CD4-positive, CD25-positive, alpha-beta regulatory T cell (primary cell): Measurements from ENCODE around the gene TBC1D20. TPM values are rescaled to one million over a fixed set of nuclear protein-coding genes. Genes with fewer than 3 reads are reported as not detected.

Source experiments
- ATAC-seq, 2 donors: fragments of 150-1000 bp; cut with Tn5 transposase; one replicate each; pipeline ENCODE4 v1.10.0; 2021; ENCODE audit warnings: low read depth in 2 of 2, moderate number of reproducible peaks in 2 of 2, moderate library complexity in 1 of 2
- DNase-seq, 3 donors: peaks; one replicate each; pipeline versions ENCODE4 v3.0.0 to v3.0.0-alpha.2; 2012 to 2022; ENCODE audit warnings: mixed read lengths in 1 of 3
- H3K27ac ChIP-seq: one replicate; pipeline ENCODE4 v1.7.0; 2013; ENCODE audit warnings: mild to moderate bottlenecking, low read length; ENCODE audit not compliant: insufficient read depth, poor library complexity, severe bottlenecking
- H3K27me3 ChIP-seq: one replicate; pipeline ENCODE4 v1.7.0; 2013; ENCODE audit warnings: low read length; ENCODE audit not compliant: control insufficient read depth, insufficient read depth
- H3K36me3 ChIP-seq: one replicate; pipeline ENCODE4 v1.7.0; 2013; ENCODE audit warnings: mild to moderate bottlenecking, low read length, moderate library complexity; ENCODE audit not compliant: control insufficient read depth, insufficient read depth
- H3K4me1 ChIP-seq: 2 replicates; pipeline ENCODE4 v1.7.0; 2013; ENCODE audit warnings: mild to moderate bottlenecking, low read length; ENCODE audit not compliant: insufficient read depth, control insufficient read depth, poor library complexity, severe bottlenecking
- H3K4me3 ChIP-seq: one replicate; pipeline ENCODE4 v1.7.0; 2013; ENCODE audit warnings: low read depth, mild to moderate bottlenecking, low read length, moderate library complexity
- H3K9me3 ChIP-seq, 2 experiments: 1 replicate in 1 of 2; 2 replicates in 1 of 2; pipeline ENCODE4 v1.7.0; 2013; ENCODE audit warnings: low read length in 2 of 2, mild to moderate bottlenecking in 1 of 2, moderate library complexity in 1 of 2; ENCODE audit not compliant: control insufficient read depth in 2 of 2
- H3K27ac Mint-ChIP-seq, 3 donors: one replicate each; pipeline ENCODE4 v1.8.0; 2020 to 2022; ENCODE audit warnings: mild to moderate bottlenecking in 3 of 3, mixed read lengths in 3 of 3, moderate library complexity in 2 of 3
- H3K27me3 Mint-ChIP-seq: one replicate; pipeline ENCODE4 v1.8.0; 2022; ENCODE audit warnings: mild to moderate bottlenecking, mixed read lengths
- H3K36me3 Mint-ChIP-seq: one replicate; pipeline ENCODE4 v1.8.0; 2020; ENCODE audit warnings: mixed read lengths
- H3K4me1 Mint-ChIP-seq, 4 donors: one replicate each; pipeline ENCODE4 v1.8.0; 2020 to 2022; ENCODE audit warnings: mixed read lengths in 4 of 4, mild to moderate bottlenecking in 1 of 4
- H3K4me3 Mint-ChIP-seq, 4 donors: one replicate each; pipeline ENCODE4 v1.8.0; 2020 to 2022; ENCODE audit warnings: mild to moderate bottlenecking in 4 of 4, mixed read lengths in 4 of 4, moderate library complexity in 3 of 4
- H3K9me3 Mint-ChIP-seq, 7 donors: one replicate each; pipeline ENCODE4 v1.8.0; 2020 to 2022; ENCODE audit warnings: mixed read lengths in 7 of 7, mild to moderate bottlenecking in 3 of 7, moderate library complexity in 2 of 7
- polyA plus RNA-seq, 4 donors: library from polyadenylated mRNA; unstranded; fragments of 300-500 nt; fragmentation: Illumina TruSeq; gene quantifications; one replicate each; pipeline ENCODE4 v1.2.3, GENCODE V29; 2021
- total RNA-seq: library from RNA; stranded (reverse); gene quantifications from one replicate; pipeline ENCODE4 v1.2.3, GENCODE V29; 2022

TBC1D20 gene
- total and polyA plus RNA-seq, 5 donors from 2014 or later, result 16.4 to 30.2 (median 18.9) TPM

DNA sequence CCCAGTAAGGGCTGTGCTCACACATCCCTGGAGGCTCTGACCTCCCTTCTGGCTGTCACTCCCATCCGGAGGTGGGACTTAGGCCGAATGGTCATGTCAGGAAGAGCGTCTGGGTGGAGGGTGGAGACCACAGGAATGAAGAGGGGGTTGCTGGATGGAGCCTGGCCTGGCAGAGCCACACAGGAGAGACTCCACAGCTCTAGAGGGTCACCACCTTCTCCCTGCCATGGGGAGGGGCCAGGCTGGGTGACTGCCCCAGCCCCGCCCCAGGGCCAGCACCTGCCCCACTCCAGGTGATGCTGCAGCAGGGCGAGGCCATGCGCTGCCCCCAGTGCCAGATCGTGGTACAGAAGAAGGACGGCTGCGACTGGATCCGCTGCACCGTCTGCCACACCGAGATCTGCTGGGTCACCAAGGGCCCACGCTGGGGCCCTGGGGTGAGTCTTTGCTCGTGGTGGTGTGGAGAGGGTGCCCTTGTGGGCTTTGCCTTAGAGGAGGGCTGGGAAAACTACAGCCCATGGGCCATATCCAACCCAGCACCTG lies 33.6 kb downstream of the TBC1D20 start:
- no peaks in the 10 kb centered on the region for H3K27me3 Mint-ChIP-seq
- Histone ChIP-seq H3K4me3 (no peak overlapping the region), H3K9me3 (no peaks in the 10 kb centered on the region), H3K27me3 (no peaks in the 10 kb centered on the region), H3K4me1 (peaks cover 11% of the 10 kb centered on the region), H3K36me3 (peaks cover 41% of the 10 kb centered on the region), H3K27ac (no peak overlapping the region)
- H3K4me3 Mint-ChIP-seq, result no peak overlapping the region
- ATAC-seq (no peak), DNase-seq (no peak)
- no peaks in the 10 kb centered on the region for H3K9me3 Mint-ChIP-seq
- H3K4me1 Mint-ChIP-seq, result peaks cover 8 to 20% (median 15%) of the 10 kb centered on the region in 4 donors
- H3K27ac Mint-ChIP-seq, result peak overlapping the region in 1 of 3 donors; percentile 86
- peaks cover 32% of the 10 kb centered on the region for H3K36me3 Mint-ChIP-seq

DNA sequence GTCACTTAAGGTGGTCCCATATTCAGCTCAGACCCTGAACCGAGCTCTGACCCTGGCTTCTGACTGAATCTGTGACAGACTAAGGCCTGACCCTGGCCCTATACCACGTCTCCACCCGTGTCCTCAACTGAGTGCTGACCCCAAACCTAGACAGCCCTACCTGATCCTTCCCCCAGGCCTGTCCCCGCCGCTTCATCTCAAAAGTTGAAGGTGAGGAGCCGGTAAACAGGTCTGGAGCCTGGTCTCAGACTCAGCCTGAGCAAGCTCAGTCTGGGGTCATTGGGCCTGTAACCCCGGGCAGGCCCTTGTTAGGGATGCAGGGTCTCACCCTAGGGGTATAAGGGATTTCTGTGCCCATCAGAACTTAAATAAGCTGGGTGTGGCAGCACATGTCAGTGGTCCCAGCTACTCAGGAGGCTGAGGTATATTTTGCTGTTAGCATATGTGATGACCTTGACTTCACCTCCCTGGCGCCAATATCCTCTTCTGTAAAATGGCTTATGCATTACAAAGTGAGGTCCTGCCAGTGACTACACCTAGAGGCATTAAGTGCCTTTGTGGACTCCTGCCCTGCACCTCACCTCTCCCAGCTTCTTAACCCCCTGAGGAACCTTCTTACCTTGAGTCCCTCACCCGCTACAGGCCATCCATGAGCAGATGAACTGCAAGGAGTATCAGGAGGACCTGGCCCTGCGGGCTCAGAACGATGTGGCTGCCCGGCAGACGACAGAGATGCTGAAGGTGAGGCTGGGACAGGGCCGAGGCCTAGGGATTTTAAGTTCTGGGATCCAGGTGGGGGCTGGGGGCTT lies 34.3 kb downstream of the TBC1D20 start:
- Histone ChIP-seq H3K4me3 (no peak overlapping the region), H3K36me3 (peaks cover 43% of the 10 kb centered on the region), H3K4me1 (peaks cover 5% of the 10 kb centered on the region), H3K27ac (no peak overlapping the region), H3K9me3 (no peaks in the 10 kb centered on the region), H3K27me3 (no peaks in the 10 kb centered on the region)
- H3K36me3 Mint-ChIP-seq, result peaks cover 32% of the 10 kb centered on the region
- peaks cover 1 to 13% (median 8%) of the 10 kb centered on the region in 4 donors for H3K4me1 Mint-ChIP-seq
- DNase-seq (no peak), ATAC-seq (no peak)
- no peaks in the 10 kb centered on the region for H3K27me3 Mint-ChIP-seq
- no peaks in the 10 kb centered on the region for H3K9me3 Mint-ChIP-seq
- H3K4me3 Mint-ChIP-seq, result no peak overlapping the region
- H3K27ac Mint-ChIP-seq, result peak overlapping the region in 1 of 3 donors; percentile 86

DNA sequence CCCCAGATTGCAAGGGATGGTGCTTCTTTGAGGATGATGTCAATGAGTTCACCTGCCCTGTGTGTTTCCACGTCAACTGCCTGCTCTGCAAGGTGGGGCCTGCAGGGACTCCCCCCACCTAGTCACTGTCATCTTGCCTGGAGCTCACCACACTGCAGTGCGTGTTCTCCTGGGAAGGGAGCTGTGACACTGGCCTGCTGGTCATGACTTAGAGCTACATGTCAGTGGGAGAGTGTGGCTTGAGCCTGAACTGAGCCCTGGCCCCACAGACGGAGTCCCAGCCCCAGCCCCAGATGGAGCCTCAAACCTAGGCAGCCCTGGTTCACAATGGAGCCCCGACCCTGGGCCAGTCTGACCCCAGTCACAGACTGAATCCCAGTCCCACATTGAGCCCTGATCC lies 34.9 kb downstream of the TBC1D20 start:
- Mint-ChIP-seq H3K4me1 (peaks cover 0 to 10% (median 6%) of the 10 kb centered on the region in 4 donors), H3K27me3 (no peaks in the 10 kb centered on the region), H3K36me3 (peaks cover 32% of the 10 kb centered on the region), H3K9me3 (no peaks in the 10 kb centered on the region), H3K4me3 (no peak overlapping the region), H3K27ac (no peak overlapping the region)
- Histone ChIP-seq H3K27me3 (no peaks in the 10 kb centered on the region), H3K27ac (no peak overlapping the region), H3K9me3 (no peaks in the 10 kb centered on the region), H3K36me3 (peaks cover 48% of the 10 kb centered on the region), H3K4me1 (no peaks in the 10 kb centered on the region), H3K4me3 (no peak overlapping the region)
- no peak for ATAC-seq
- DNase-seq, result no peak

DNA sequence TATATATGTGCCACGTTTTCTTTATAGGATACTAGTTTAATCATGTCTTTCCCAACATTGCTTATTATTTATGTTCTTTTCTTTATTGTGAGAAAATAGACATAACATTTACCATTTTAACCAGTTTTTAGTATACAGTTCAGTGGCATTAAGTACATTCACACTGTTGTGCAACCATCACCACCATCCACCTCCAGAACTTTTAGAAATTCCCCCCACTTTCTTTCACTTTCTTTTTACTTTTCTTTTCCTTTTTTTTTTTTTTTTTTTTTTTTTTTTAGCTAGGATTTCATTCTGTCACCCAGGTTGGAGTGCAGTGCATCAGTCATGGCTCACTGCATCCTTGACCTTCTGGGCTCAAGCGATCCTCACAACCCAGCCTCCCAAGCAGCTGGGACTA lies 35.8 kb downstream of the TBC1D20 start:
- no peak overlapping the region for H3K4me3 Mint-ChIP-seq
- peaks cover 0 to 9% (median 5%) of the 10 kb centered on the region in 4 donors for H3K4me1 Mint-ChIP-seq
- H3K9me3 ChIP-seq, result no peaks in the 10 kb centered on the region
- no peak overlapping the region for H3K4me3 ChIP-seq
- H3K27ac Mint-ChIP-seq, result no peak overlapping the region
- peaks cover 36% of the 10 kb centered on the region for H3K36me3 Mint-ChIP-seq
- ATAC-seq (no peak), DNase-seq (no peak)
- H3K9me3 Mint-ChIP-seq, result no peaks in the 10 kb centered on the region
- no peaks in the 10 kb centered on the region for H3K27me3 ChIP-seq
- H3K4me1 ChIP-seq, result no peaks in the 10 kb centered on the region
- H3K27me3 Mint-ChIP-seq, result no peaks in the 10 kb centered on the region
- no peak overlapping the region for H3K27ac ChIP-seq
- peaks cover 52% of the 10 kb centered on the region for H3K36me3 ChIP-seq

DNA sequence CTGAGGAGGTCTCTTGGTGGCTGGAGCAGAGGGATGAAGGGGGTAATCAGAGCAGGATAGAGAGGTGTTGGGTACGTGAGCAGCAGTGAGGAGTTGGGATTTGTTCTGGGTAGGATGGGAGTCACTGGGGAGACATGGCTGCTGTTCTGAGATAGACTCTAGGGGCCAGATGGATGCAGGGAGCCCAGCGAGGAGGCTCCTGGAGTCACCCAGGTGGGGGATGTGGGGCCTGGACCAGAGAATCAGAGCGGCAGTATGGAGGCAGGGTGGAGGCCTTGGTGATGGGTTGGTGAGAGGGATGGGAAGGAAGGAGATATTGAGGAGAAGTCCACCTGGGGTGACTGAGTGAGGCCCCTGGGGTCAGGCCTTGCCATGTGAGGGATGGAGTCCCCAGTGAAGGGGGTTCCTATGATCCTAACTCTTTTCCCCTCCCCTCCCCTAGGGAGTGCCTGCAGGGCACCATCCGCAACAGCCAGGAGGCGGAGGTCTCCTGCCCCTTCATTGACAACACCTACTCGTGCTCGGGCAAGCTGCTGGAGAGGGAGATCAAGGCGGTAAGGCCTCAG lies 40.6 kb downstream of the TBC1D20 start:
- peaks cover 54% of the 10 kb centered on the region for H3K36me3 ChIP-seq
- H3K9me3 ChIP-seq, result no peaks in the 10 kb centered on the region
- H3K27ac ChIP-seq, result no peak overlapping the region
- H3K27me3 Mint-ChIP-seq, result no peaks in the 10 kb centered on the region
- H3K4me1 ChIP-seq, result no peaks in the 10 kb centered on the region
- H3K27me3 ChIP-seq, result no peaks in the 10 kb centered on the region
- H3K4me3 ChIP-seq, result no peak overlapping the region
- H3K4me1 Mint-ChIP-seq, result peaks cover 0 to 7% (median 3%) of the 10 kb centered on the region in 4 donors
- H3K27ac Mint-ChIP-seq, result peak overlapping the region in 2 of 3 donors; percentile 75 to 79
- H3K36me3 Mint-ChIP-seq, result peaks cover 38% of the 10 kb centered on the region
- H3K4me3 Mint-ChIP-seq, result no peak overlapping the region
- no peak for DNase-seq
- ATAC-seq, result no peak
- no peaks in the 10 kb centered on the region for H3K9me3 Mint-ChIP-seq

DNA sequence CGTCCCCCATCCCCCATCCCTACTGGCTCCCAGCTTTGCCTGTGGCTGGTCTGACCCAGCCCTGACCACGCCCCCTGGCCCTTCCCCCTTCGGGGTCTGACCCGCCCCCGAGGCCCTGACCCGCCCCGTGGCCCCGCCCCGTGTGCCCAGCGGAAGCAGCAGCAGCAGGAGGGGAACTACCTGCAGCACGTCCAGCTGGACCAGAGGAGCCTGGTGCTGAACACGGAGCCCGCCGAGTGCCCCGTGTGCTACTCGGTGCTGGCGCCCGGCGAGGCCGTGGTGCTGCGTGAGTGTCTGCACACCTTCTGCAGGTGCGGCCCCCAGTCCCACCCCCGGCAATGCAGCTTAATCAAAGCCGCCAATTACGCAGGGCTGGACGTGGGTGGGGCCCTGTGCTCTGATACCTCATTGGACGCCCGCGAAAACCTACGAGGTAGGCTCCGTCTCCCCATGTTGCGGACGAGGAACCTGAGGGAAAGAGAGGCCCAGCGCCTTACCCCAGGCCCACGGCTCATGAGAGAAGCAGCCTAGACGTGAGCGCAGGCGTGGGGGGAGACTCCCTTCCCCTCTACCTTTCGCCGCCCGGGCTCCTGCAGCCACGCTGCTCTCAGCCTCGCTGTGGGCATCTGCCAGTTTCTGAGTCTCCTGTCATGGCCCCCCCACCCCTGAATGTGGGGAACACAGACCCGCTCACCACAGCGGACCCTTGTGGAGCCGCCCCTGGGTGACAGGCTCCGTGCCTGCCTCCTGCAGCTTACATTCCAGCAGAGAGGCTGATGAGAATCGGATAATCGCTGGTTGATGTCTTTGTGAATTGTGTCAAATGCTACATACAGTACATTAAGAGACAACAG lies 41.4 kb downstream of the TBC1D20 start:
- H3K27me3 ChIP-seq, result no peaks in the 10 kb centered on the region
- no peak for ATAC-seq
- Mint-ChIP-seq H3K36me3 (peaks cover 35% of the 10 kb centered on the region), H3K27ac (peak overlapping the region in 1 of 3 donors; percentile 75), H3K27me3 (no peaks in the 10 kb centered on the region), H3K4me3 (no peak overlapping the region), H3K4me1 (peaks cover 0 to 10% (median 6%) of the 10 kb centered on the region in 4 donors), H3K9me3 (no peaks in the 10 kb centered on the region)
- H3K4me3 ChIP-seq, result no peak overlapping the region
- no peak overlapping the region for H3K27ac ChIP-seq
- H3K9me3 ChIP-seq, result no peaks in the 10 kb centered on the region
- H3K36me3 ChIP-seq, result peaks cover 53% of the 10 kb centered on the region
- no peaks in the 10 kb centered on the region for H3K4me1 ChIP-seq
- no peak for DNase-seq

DNA sequence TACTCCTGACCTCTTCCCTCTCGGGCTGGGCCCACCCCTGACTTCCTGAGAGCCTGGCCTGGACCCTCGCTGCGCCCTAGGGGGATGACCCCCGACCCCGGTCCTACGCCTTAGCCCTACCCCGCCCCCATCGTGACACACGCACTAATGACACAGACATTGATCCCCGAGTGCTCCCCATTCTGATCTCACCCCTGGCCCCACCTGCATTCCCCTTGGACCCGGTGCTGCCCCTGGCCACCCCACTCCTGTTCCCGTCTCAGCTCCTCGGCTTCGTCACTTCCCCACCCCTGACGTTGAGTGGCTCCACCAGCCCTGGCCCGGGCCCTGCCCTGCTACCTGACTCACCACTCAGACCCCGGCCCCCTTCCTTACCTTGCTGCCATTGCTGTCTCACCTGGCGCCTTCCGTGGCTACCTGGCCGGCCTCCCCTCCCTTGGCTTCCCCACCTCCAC lies 42.1 kb downstream of the TBC1D20 start:
- H3K27me3 Mint-ChIP-seq, result no peaks in the 10 kb centered on the region
- H3K4me1 Mint-ChIP-seq, result peaks cover 6 to 16% (median 9%) of the 10 kb centered on the region in 4 donors
- no peak for ATAC-seq
- H3K4me3 ChIP-seq, result no peak overlapping the region
- H3K36me3 ChIP-seq, result peaks cover 54% of the 10 kb centered on the region
- no peaks in the 10 kb centered on the region for H3K4me1 ChIP-seq
- H3K9me3 ChIP-seq, result no peaks in the 10 kb centered on the region
- peaks cover 40% of the 10 kb centered on the region for H3K36me3 Mint-ChIP-seq
- H3K4me3 Mint-ChIP-seq, result no peak overlapping the region
- no peaks in the 10 kb centered on the region for H3K27me3 ChIP-seq
- H3K27ac Mint-ChIP-seq, result peak overlapping the region in 1 of 3 donors; percentile 69
- H3K9me3 Mint-ChIP-seq, result no peaks in the 10 kb centered on the region
- DNase-seq, result no peak
- no peak overlapping the region for H3K27ac ChIP-seq
